NCI-H1417 (cell line): ENCODE results near the gene CALML5.

Experiments
- DNase-seq, 3 experiments: peaks; one replicate each; lab custom pipeline; 2025; lab: John Stamatoyannopoulos, UW

Gene CALML5

DNA sequence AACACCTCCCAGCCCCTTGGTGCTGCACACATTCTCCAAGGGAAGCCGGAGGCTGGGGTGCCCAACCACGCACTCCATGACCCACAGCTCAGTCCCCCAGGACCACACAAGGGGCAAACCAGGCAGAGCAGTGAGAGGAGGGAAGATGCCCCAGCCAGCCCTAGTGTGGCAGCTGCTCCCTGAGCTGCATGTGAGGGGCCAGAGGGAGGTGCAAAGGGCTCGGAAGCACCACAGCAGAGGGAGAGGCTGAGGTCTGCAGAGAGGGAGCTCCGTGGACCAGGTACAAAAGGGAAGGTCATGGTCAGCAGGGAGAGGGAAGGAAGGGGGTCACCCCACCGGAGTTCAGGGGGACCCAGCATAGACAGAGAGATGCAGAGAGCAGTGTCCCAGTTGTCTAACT, 1.5 kb upstream of the CALML5 start:
- no peak for DNase-seq

DNA sequence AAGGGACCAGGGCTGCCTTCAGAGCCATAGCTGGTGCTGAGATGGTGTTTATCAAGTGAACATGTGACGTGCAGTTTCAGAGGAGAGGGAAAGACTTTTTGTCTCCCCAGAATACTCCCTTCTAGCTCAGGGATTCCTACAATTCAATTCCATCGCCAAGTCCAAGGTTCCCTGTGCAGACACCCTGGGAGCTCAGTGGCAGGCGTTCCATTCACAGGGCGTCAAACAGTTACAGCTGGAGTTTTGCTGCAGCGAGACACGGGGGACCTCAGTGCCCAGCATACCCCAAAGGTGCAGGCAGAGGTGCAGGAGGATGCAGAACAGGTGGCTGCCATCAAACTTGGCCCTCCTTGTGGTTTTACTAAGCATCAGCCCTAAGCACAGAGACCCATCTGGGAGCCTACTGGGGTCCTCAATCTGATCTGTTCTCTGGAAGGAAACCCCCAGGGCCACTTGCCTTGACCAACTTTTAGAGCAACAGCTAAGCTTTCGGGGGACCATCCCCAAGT, 846 bp upstream of the CALML5 start:
- no peak for DNase-seq

DNA sequence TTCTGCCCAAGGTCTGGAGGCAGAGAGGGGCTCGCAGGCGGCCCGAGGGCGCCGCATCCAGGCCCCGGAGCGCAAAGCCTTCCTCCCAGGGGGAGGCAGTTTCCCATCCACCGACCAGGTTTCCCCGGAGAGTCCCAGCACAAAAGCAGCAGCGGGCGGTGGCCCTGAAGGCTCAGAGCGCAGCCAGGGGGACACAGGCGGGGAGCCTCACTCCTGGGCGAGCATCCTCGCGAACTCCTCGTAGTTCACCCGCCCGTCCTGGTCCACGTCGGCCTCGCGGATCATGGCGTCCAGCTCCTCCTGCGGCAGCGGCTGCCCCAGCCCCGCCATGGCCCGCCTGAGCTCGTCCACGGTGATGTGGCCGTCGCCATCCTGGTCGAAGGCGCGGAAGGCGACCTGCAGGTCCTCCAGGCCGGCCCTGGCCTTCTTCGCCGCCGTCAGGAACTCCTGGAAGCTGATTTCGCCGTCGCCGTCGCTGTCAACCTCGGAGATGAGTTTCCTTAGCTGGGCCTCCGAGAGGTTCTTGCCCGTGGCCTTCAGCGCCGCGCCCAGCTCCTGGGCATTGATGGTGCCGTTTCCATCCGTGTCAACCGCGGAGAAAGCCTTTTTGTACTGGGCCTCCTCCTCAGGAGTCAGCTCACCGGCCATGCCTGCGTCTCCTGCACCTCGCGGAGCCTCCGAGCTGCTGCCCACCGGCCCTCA, 428 bp downstream of the CALML5 start:
- DNase-seq: no peak

DNA sequence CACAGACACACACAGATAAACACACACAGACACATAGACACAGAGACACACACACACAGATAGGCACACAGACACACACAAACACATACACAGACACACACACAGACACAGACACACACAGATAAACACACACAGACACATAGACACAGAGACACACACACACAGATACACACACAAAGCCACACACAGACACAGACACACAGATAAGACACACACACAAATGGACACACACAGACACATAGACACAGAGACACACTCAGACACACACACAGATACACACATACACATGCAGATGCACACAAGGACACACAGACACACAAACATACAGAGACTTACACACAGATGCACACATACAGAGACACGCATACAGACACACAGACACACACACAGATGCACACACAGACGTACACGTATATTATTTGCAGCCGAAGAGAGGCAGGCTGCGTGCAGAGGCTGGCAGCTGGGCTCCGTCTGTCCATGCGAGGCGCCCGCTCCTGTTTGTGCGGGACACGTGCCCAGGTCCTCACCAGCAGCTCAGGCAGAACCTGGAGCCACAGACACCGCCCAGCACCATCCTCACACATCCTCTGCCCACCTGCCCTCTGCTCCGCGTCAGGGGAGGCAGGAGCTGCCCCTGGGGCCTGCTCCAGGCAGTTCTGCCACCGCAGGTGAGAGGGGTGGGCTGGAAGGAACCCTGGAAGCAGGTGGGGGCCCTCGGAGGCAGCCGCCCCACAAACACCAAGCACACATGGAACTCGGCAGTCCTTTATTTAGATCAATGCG, 1.2 kb downstream of the CALML5 start:
- no peak for DNase-seq

DNA sequence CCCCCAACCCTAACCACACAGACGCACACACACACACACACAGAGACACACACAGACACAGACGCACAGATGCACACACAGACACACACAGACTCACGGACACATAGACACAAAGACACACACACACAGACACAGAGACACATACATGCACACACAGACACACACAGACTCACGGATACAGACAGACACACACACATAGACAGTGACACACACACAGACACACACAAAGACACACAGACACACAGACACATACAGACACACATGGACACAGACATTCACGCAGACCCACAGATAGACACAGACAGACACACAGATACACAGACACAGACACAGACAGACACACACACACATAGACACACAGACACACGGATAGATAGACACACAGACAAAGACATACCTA, 2.1 kb downstream of the CALML5 start:
- no peak for DNase-seq

DNA sequence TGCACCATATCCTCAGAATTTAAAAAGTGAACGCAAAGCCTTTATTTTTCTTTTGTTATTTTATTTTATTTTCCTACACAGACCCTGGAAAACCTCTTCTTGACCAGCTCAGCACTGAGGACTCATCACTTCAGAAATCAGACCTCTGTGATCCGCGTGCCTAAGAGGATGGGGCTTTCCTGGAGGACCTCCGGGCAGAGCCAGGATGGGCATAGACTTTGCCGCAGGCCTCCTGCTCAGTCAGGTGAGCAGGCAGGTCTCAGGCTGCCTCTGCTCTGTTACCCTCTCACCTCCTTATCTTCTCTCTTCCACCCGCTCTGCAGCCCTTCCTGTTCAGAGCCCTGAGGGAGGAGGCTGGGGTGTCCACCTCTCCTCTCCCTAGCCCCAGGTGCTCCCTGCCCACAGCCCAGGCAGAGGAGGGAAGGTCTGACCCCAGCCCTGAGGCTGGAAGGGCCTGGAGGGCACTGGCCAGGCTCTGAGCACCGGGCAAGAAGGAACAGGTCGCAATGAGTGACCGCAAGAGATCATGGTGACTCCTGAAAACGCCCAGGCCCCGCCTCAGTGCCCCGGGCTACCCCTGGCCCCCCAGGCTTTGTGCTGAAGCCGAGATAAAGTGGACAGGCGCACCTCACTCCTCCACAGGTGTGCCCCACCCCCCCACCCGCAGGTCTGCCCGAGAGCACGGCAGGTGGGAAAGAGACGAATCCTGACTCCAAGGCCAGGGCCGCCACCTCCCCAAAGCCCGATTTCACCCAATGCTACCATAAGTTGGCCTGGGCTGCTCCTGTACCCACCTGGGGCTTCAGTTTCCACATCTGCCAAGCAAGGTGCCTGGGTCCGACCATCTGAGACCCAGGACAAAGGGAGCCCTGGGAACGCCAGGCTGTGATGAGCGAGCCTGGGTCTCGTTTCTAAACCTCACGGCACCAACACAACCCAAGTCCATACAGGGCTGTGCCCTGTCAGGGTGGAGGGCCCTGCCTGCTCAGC, 2.8 kb downstream of the CALML5 start:
- DNase-seq: no peak

DNA sequence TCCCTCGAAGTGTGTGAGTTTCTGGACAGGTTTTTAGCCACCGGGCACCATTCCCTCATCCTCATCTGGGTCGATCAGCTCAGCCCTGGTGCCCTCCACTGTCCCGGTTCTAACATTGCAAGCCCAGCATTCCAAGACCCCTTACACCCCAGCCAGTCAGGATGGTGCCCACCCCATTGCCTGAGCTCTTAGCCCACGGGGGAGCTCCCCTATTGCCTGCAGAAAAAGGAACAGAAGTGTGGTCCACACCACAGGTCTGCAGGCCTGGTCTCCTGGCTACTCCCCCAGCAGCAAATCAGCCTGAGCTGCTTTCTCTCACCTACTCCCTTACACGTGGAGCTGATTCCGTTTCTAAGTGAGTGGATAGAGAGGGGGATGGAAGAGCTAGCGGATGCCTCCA, 4.8 kb downstream of the CALML5 start:
- DNase-seq: no peak

DNA sequence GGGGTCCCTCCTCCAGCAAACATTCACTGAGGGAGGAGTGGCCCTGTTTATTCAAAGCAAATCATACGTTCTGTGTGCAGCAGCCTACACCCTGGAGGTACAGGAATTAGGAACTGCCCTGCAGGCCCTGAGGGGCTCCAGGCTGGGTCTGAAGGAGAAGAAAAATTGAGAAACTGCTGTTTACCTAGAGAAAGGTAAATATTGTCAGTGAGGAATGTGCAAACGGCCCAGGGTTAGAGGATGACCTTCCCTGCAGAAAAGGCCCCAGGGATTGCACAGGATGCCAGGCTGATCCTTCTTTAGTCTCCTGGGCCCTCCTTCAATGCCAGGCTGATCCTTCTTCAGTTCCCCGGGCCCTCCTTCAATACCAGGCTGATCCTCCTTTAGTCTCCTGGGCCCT, 5.7 kb downstream of the CALML5 start:
- no peak for DNase-seq

DNA sequence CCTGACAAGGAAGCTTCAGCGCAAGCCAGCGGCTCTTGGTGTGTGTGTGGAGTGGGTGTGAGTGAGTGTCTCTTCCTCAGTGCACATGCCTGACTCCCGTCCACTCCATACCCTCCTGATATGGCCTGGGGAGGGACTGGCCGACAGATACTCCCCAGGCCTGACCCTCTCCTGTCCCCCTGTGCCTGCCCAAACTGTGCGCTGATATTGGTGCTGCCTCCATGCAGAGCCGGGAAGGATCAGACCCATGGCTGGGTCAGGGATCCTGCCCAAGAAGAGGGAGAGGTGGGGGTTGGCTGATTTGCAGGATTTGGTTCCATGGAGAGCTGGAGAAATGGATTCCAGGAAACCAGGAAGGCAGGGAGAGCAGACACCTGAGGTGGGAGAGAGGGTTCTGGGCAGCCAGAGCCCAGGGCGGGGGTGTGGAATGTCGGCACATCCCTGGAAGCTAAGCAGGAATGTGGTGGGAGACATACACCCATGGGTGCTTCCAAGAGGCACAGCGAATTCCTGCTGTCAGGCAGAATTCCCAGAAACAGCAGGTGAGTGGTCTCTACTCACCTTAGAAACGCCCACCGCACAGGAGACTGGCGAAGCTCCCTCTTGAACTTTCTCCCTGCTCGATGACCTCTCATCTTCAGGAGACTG, 6.3 kb downstream of the CALML5 start:
- DNase-seq: no peak

DNA sequence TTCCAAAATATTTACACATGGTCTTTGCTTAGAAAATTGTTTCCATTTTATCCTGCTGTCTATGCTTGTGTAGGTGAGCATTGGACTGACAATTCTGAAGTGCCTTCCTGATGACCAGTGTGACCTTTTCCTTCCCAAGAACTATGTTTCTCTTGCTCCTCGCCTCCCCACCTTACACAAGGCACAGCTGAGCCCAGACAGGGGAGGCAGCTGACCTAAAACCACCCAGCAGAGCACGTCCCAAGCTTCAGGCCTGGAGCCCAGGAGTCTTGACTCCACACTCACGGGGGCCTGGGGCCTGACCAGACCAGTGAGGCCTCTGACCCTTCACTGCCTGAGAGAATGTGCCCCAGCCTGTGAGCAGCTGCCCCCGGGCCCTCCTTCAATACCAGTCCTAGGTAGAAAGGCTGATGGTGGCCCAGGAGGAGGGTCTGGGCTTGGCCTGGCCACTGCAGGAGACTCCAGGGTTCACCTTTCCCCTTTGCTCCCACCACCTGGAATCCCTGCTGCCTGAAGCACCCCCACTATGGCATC, 7.0 kb downstream of the CALML5 start:
- DNase-seq: no peak

DNA sequence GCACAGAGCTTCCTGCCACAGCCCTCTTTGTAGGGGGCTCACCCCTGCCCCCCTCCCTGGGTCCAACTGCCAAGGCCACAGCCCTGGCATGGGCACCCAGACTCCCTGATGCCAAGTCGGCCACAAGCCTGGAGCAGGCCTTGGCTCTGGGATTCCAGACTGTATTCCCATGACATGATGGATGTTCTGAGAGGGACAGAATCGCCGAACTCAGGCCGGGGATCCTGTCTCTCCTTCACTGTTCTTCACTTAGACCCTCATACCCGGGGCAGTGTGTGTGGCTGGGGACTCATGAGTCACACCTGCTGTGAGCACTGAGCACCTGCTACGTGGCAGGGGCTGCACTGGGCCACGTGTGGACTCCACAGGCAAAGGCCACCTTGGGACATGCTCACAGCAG, 7.9 kb downstream of the CALML5 start:
- DNase-seq: no peak

DNA sequence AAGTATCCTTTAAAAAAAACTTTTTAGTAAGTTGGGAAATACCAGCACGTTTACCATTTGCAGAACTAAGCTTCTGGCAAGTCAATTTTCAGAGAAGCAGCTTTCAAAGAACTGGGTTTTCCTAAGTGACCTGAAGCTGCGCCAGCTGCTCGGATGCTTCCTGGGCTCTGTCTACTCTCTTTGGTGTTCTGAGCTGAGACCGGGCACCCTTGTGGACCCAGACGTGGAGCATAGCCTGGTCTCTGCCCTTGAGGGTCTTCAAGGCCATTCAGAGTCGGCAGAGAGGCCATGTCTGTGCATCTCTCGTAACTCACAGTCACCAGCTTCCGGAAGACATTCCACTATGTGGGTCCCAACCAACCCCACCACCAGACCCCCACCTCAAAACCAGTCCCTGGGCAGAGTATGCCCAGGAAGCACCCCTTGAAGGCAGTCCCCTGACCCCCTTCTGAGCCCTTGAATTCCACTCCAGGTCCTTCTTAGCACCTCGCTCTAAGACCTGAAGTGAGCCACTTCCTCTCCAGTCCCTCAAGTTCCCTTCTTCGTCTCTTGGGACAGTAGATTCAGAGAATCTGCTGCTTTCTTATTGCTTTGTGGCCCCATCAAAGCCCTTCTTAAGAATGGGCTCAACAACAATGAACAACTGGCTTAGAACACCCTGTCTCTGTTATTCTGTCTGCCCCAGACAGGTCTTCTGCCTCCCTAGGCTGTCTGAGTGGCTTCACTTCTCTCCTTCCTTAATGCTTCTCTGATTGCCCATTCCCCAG, 8.5 kb downstream of the CALML5 start:
- no peak for DNase-seq

DNA sequence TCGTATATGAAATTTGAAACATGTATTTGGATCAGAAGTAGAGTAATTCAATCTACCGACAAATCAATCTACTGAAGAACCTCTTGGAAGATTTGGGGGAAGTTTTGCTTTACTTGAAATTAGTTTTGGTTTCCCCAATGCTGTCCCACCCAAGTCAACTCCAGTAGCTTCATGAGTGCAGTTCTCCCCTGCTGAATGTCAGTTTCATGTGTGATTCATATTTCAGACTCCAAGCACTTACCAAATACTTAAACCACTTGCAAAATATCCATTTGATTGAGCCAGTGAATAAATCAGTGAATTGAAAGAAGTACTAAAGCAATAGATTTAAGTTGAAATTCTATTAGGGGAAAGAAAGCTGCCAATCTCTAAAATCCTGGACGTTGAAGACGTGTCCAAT, 9.3 kb downstream of the CALML5 start:
- DNase-seq: no peak

DNA sequence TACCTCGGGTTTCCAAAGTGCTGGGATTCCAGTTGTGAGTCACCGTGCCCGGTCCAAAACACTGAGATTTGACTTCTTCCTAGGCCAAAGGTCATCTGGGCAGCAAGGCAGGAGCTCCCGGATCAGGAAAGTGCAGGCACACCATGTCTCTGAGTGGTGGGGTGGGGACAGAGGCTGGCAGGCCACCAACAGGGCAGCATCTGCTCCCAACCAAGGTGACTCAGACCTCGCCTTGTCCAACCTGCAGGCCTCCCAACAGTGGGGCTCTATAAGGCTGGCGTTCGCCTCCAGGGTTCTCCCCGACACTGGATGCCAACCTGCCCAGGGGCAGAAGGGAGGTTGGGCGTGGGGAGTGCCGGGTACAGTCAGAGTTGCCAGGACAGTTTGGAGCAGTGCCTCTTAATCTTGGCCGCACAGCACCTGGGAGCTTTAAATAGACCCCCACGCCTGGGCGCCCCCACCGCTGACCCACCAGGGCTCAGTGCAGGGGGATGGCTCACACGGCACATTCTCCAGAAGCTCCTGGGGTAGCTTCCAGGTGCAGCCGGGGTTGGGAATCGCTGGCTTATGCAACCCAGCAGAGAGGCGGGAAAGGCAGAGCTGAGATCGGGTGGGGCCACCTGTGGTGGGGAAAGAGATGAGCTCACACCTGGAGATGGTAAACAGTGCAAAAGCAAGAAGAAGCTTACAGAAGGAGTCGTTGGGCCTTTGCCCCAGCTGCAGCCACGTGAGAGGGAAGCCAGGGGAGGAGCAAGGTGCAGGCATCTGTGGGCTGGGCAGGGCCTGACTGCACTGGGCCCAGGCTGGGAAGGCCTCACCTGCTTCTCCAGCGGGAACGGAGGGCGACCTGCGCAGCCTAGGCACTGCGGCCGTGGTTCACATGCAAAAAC, 10.9 kb downstream of the CALML5 start:
- peak in 1 of 3 experiments; percentile 66 for DNase-seq

DNA sequence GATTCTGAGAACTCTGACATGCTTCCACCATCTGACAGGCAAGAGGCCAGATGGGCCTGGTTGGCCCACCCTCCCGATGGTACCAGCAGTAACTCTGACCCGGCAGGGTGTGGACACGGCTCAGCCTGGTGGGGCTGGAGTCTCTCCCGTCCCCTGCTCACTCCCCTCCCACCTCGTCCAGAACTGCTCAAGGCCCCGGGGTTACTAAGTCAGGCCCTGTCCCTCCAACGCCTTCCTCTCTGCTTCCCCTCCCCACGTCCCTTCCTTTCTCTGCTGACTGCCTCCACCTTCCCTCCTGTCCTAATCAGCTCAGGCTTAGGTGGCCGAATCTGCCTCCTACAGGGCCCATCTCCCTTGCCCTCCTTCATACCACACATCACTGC, 12.5 kb downstream of the CALML5 start:
- DNase-seq: no peak

DNA sequence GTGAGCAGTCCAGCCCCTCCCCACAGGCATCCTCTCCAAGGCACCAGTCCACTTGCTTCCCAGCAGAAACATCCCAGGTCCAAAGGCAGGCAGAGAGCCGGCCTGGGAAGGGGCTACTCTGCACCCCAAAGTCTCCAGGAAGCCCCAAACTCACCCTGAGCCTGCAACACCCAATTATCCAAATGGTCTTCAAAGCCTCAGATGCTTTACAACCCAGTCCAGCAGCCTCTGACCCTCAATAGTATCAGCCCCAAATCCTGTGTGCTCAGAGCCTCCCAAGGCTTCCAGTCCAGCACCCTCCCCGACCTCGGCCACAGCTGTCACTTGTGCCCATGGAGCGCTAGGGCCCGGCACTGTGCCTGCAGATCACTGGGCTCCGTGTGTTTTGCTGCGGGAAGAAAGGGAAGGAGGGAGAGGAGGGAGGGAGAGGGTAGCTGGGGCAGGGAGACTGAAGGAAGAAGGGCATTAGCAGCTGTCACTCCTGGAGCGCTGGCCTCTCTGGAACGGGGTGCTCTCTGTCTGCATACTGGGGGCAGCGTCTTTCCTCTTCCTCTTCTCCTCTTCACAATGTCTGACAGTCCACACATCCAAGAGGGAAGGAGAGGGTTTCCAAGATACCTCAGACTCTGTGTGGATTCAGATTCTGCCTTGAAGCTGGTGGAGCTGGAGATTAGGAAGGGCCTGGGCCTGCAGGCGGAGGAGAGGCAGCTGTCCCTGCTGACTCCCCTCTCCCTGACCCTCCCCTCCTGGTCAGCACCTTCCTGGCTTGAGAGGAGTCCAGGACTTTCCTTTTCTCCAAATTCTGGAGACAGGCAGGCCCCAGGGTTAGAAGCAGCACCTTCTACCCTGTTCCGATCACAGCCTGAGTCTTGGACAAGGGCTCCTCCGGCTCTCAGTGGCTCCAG, 13.2 kb downstream of the CALML5 start:
- no peak for DNase-seq

DNA sequence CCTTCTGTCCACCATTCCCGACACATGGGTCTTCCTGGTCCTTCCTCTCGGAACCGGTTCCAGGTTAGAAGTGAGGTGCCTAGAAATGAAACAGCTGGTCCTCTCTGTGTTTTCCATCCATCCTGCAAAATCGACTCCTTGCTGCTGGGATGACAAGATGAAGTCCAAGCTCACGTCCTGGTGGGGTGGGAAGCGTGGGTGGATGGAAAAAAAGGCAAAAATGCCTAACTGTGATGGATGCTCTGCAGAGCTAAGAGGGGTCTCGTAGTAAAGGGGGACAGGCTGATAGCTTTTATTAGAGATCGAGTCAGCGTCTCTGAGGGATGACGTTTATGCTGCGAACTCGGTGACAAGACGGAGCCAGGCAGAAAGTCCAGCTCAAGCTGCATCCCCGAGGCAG, 14.1 kb downstream of the CALML5 start:
- no peak for DNase-seq

DNA sequence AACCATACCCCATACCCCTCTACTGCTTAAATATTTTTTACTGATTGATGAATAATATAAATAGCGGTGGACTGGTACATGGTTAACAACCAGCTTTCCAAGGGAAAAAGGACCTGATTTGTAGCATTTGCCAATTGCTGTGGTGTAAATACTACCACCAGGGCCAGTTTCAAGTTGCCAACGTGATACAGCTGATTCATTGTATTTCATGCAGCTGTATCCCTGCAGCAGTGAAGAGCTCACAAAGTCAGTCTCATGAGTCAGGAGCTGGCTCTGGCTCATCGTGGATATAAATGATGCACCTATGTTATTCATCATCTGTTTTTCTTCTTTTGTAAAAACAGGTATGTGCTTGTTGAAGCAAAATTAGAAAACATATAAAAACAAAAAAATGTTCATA, 15.2 kb downstream of the CALML5 start:
- no peak for DNase-seq

DNA sequence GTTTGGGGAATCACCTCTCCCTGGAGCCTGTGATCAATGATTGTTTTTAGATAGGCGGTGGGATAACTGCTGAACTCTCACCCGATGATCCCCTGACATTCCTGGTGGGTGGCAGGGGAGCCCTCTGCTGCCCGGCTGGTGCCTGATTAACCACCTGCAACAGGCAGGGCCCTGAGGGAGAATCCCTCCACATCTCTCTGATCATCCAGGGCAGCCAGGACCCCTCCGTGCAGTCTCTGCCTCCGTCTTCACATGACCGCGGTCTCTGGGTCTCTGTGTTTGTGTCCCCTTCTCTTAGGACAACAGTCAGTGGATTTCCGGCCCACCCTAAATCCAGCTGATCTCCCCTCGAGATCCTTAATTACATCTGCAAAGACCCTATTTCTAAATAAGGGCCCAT, 17.4 kb downstream of the CALML5 start:
- DNase-seq: no peak
